ENCODE measurements around the gene RAB11FIP3.
"Not testable (repeated sequence)": the region's sequence is repeated elsewhere in the genome, so short reads cannot be mapped to it uniquely, and the experiment has no call there.

The RAB11FIP3 gene

DNA sequence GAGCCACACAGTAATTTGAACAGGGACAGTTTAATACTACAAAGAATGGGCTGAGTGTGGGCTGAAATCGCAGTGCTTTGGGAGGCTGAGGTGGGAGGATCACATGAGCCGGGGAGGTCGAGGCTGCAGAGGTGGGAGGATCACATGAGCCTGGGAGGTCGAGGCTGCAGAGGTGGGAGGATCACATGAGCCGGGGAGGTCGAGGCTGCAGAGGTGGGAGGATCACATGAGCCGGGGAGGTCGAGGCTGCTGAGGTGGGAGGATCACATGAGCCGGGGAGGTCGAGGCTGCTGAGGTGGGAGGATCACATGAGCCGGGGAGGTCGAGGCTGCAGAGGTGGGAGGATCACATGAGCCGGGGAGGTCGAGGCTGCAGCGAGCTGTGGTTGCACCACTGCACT, 69.2 kb downstream of the RAB11FIP3 start:
- DNase-seq (ENCODE audit: low read depth in 3 of 3), result not testable (repeated sequence)

GRCh38 chr16:495127-495748, 69.8 kb downstream of the RAB11FIP3 start:
- DNase-seq (ENCODE audit: low read depth in 3 of 3), result no peak

- no peak for DNase-seq (ENCODE audit: low read depth in 3 of 3)
Measured at GRCh38 chr16:496097-496886, 70.8 kb downstream of the RAB11FIP3 start.

GRCh38 chr16:497258-497657, 71.8 kb downstream of the RAB11FIP3 start:
- DNase-seq (ENCODE audit: low read depth in 3 of 3), result no peak

DNA sequence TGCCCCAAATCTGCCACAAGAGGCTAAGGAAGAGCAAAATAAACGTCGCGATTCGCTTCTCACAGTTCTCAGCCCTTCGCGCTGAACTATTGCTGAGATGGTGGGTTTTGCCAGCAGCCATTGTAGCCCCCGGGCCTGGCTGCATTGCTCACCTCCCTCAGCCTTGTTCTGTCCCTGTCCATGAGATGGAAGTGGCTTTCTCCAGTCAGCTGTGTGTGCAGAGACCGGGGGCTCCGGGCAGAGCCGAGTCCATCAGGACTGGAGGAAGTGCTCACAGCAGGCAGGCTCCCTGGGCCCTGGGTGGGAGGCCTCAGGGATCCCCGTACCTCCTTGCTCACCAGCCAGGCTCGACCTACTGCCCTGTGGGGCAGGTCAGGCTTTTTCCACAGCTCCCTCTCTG, 74.5 kb downstream of the RAB11FIP3 start:
- no peak for DNase-seq (ENCODE audit: low read depth in 3 of 3)

- no peak for DNase-seq (ENCODE audit: low read depth in 3 of 3)
Measured at GRCh38 chr16:500709-501108, 75.3 kb downstream of the RAB11FIP3 start.

- DNase-seq (ENCODE audit: low read depth in 3 of 3), result no peak
Measured at GRCh38 chr16:502179-502943, 76.9 kb downstream of the RAB11FIP3 start.

DNA sequence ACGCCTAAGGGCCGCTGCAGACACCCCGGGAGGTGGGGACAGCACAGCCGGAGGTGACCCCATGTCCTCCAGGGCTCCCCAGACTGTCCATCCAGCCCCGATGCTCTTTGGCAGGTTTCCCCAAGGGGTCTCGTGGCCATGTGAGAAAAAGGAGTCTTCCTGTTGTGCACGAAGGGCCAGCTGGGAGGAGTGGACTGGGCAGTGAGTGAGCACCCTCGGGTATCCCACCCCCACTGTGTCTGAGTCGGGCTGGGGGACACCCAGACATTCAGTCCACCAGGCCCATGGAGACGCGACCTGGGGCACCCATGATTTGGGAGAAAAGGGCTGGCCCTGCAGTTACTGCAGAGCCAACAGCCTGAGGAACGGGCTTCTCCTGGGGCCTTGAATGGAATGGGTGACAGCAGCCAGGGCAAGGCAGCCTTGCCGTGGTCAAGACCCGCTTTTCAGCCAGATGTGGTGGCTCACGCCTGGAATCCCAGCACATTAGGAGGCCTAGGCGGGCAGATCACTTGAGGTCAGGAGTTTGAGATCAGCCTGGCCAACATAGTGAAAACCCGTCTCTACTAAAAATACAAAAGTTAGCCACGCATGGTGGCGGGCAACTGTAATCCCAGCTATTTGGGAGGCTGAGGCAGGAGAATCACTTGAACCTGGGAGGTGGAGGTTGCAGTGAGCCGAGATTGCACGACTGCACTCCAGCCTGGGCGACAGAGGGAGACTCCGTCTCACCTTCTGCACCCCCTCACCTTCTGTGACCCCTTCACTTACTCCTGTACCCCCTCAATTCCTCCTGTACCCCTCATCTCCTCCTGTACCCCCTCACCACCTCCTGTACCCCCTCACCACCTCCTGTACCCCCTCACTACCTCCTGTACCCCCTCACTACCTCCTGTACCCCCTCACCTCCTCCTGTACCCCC, 78.0 kb downstream of the RAB11FIP3 start:
- no peak for DNase-seq (ENCODE audit: low read depth in 3 of 3)

GRCh38 chr16:505479-506245, 80.2 kb downstream of the RAB11FIP3 start:
- no peak for DNase-seq (ENCODE audit: low read depth in 3 of 3)

DNA sequence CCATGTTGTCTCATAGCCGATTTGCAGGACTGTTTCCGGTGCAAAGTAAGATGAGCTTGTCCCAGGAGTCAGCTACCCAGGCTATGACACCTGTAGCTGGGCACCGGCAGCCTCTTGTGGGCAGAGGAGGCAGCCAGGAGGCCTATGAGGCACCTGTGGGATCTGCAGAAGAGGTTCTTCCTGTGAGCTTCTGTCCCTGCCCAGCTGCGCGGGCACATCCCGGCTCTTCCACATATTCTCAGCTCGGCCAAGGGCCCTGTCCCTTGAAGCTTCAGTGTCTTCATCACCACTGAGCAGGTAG, 80.7 kb downstream of the RAB11FIP3 start:
- no peak for DNase-seq (ENCODE audit: low read depth in 3 of 3)

- DNase-seq (ENCODE audit: low read depth in 3 of 3), result not testable (repeated sequence)
Measured at GRCh38 chr16:507527-507926, 82.1 kb downstream of the RAB11FIP3 start.

- DNase-seq (ENCODE audit: low read depth in 3 of 3), result no peak
Measured at GRCh38 chr16:507996-508395, 82.5 kb downstream of the RAB11FIP3 start.

DNA sequence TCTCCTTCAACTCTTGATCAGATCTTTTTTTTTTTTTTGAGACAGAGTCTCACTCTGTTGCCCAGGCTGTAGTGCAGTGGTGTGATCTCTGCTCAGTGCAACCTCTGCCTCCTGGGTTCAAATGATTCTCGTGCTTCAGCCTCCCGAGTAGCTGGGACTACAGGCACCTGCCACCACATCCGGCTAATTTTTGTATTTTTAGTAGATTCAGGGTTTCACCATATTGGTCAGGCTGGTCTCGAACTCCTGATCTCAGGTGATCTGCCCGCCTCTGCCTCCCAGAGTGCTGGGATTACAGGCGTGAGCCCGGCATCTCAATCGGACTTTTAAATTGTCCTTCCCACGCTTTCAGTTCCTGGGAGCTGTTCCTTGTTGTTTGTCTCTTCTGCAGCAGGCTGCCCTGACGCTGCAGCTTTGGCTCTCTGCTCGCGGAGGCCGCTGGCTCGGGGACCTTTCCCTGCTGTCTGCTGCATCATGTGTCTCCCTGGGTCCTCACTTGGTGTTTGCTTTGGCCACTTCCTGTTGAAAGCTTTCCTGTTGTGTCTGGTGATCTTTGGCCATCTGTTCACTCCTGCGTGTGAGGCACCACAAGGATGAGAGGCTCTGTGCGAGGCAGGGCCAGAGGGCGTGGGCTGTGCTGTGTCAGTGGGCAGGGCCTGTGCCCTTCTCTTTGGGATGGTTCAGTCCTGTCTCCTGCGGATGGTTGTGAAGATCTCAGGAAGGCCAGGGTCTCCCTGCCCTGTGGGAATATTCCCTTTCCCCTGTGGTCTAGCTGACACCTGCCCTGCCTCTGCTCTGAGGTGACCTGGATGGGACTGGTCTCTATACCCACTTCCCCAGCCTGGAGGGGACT, 83.7 kb downstream of the RAB11FIP3 start:
- no peak for DNase-seq (ENCODE audit: low read depth in 3 of 3)

- DNase-seq (ENCODE audit: low read depth in 3 of 3), result no peak
Measured at GRCh38 chr16:510066-510825, 84.8 kb downstream of the RAB11FIP3 start.

DNA sequence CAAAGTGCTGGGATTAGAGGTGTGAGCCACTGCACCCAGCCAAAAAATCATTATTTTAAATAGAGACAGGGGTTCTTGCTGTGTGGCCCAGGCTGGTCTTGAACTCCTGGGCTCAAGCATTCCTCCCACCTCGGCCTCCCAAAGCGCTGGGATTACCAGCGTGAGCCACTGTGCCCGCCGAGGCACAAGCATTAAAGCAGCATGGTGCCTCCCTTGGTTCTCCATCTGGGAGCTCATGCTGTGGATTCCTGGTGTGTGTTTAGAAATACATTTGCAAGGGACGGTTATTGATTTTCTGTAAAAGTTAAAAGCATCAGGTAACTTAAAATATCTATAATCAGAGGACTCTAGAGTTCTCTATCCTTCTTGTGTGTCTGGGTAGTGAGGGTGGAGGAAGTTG, 87.4 kb downstream of the RAB11FIP3 start:
- DNase-seq (ENCODE audit: low read depth in 3 of 3), result no peak

- DNase-seq (ENCODE audit: low read depth in 3 of 3), result no peak
Measured at GRCh38 chr16:513950-514349, 88.5 kb downstream of the RAB11FIP3 start.

DNA sequence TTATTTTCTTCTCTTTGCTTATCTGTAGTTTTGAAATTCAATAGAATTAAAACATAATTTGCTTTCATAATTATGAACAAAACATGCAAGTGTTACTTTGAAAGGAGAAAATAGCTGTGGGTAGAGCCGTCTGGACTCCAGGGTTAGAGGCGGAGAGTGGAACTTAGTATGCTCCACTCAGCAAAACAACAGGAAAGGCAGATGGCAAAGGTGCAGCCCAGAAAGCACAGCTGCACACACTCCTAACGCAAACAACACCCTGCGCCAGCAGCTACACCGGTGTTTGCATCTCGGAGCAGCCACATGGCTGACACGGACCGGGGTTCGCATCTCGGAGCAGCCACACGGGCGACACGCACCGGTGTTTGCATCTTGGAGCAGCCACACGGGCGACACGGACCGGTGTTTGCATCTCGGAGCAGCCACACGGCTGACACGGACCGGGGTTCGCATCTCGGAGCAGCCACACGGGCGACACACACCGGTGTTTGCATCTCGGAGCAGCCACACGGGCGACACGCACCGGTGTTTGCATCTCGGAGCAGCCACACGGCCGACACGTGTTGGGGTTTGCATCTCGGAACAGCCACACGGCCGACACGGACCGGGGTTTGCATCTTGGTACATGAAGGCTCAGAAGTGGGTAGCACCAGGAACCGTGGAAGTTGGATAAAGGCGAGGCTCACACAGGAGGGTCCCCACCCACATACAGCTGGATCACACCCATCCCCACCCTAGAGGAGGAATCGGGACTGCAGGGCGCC, 89.9 kb downstream of the RAB11FIP3 start:
- DNase-seq (ENCODE audit: low read depth in 3 of 3), result no peak

DNA sequence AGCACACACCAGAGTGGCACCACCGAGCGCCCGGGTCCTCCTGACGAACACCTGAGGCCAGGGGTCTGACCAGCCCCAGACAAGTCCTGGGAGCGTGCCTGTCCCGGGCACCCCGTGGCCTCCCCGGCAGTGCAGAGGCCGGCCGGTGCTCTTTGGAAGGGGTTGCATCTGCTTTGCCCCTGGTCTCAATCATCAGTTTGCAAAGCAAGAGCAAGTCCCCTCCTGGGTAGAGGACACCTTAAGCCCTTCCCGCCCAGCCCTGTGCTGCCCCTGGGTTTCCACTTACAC, 90.4 kb downstream of the RAB11FIP3 start:
- DNase-seq (ENCODE audit: low read depth in 3 of 3), result no peak

GRCh38 chr16:516301-516700, 90.9 kb downstream of the RAB11FIP3 start:
- no peak for DNase-seq (ENCODE audit: low read depth in 3 of 3)
